Esophagus squamous epithelium (tissue), 4 donors: Measurements from ENCODE around the gene KLHDC10.

ENCODE experiments used
- POLR2A ChIP-seq, 4 donors: fragments of 450-650 bp; IDR thresholded peaks; one replicate each; pipeline ENCODE4 v1.6.1; 2017; ENCODE audit warnings: antibody characterized with exemption in 4 of 4, mild to moderate bottlenecking in 4 of 4, moderate library complexity in 3 of 4
- TF ChIP-seq, protein P1 (sequence below), 6 experiments: fragments of 450-650 bp in 4 of 6; fragments of 200-600 bp in 2 of 6; sonication (generic) in 2 of 6; IDR thresholded peaks; one replicate each; pipeline ENCODE4 v1.5.1; 2016 to 2019; ENCODE audit warnings: antibody characterized with exemption in 6 of 6, mild to moderate bottlenecking in 4 of 6, moderate library complexity in 4 of 6

DNA sequence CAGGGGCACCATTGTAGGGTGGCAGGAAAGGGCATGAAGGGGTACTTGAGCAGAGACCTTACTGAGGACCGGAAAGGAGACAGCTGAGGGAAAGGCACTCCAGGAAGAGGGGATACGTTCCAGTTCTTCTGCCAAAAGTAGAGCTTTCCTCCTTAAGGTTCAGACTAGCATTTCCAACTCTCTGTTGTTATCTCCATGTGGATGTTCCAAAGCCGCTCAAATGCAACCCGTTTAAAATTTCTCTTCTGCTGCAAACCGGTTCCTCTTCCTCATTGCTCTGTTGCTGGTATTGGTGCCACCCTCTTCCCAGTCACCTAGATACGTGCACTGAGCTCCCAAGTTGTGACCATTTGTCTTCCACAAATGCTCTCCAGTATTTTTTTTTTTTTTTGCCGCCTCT, 87.4 kb downstream of the KLHDC10 start:
- TF ChIP-seq POLR2A (IDR thresholded peaks at IDR 0.05): no peak
- TF ChIP-seq, protein P1, sequence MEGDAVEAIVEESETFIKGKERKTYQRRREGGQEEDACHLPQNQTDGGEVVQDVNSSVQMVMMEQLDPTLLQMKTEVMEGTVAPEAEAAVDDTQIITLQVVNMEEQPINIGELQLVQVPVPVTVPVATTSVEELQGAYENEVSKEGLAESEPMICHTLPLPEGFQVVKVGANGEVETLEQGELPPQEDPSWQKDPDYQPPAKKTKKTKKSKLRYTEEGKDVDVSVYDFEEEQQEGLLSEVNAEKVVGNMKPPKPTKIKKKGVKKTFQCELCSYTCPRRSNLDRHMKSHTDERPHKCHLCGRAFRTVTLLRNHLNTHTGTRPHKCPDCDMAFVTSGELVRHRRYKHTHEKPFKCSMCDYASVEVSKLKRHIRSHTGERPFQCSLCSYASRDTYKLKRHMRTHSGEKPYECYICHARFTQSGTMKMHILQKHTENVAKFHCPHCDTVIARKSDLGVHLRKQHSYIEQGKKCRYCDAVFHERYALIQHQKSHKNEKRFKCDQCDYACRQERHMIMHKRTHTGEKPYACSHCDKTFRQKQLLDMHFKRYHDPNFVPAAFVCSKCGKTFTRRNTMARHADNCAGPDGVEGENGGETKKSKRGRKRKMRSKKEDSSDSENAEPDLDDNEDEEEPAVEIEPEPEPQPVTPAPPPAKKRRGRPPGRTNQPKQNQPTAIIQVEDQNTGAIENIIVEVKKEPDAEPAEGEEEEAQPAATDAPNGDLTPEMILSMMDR (IDR thresholded peaks at IDR 0.05): no peak
